Measurements from ENCODE around the gene TEKTIP1. TPM values are rescaled to one million over a fixed set of nuclear protein-coding genes. Genes with fewer than 3 reads are reported as not detected.
"Not testable (repeated sequence)": the region's sequence is repeated elsewhere in the genome, so short reads cannot be mapped to it uniquely, and the experiment has no call there.

Gene TEKTIP1
- total RNA-seq, 1 donor, result 0.84 TPM

GRCh38 chr19:3527238-3527910 is 11.6 kb upstream of the TEKTIP1 start:
- Histone ChIP-seq H3K9me3 (ENCODE audit: low read depth, low read length) (no peaks in the 10 kb centered on the region), H3K4me3 (ENCODE audit: low read length) (no peak overlapping the region), H3K4me1 (ENCODE audit: insufficient read depth, low read length) (no peaks in the 10 kb centered on the region), H3K27me3 (ENCODE audit: insufficient read depth, low read length) (no peaks in the 10 kb centered on the region)

DNA sequence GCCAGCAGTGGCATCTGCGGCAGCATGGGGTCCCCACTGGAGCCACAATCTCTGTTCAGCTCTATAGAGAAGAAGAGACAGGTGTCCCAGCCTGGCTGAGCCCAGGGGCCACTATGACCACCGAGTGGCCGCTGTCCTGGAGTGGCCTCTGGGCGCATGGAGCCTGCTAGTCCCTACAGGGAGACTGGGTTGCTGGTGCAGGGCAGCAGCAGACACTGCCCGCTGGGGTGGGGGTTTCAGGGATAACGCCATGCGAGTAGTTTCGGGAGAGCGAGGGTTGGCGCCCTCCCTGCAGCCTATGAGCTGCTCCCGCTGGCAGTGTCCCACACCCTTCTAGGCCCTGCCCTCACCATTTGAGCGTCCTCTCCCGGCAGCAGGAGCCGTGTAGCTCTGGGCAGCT is 10.9 kb upstream of the TEKTIP1 start:
- H3K27me3 ChIP-seq (ENCODE audit: insufficient read depth, low read length), result no peaks in the 10 kb centered on the region
- H3K9me3 ChIP-seq (ENCODE audit: low read depth, low read length), result no peaks in the 10 kb centered on the region
- H3K4me3 ChIP-seq (ENCODE audit: low read length), result no peak overlapping the region
- H3K4me1 ChIP-seq (ENCODE audit: insufficient read depth, low read length), result no peaks in the 10 kb centered on the region

GRCh38 chr19:3528539-3529211 is 10.3 kb upstream of the TEKTIP1 start:
- no peak overlapping the region for H3K4me3 ChIP-seq (ENCODE audit: low read length)
- H3K27me3 ChIP-seq (ENCODE audit: insufficient read depth, low read length), result no peaks in the 10 kb centered on the region

GRCh38 chr19:3529299-3529698 is 9.7 kb upstream of the TEKTIP1 start:
- not testable (repeated sequence) for H3K9me3 ChIP-seq (ENCODE audit: low read depth, low read length); H3K27me3 ChIP-seq (ENCODE audit: insufficient read depth, low read length); H3K4me1 ChIP-seq (ENCODE audit: insufficient read depth, low read length); H3K4me3 ChIP-seq (ENCODE audit: low read length)

More at GRCh38 chr19:3528539-3529211, 10.3 kb upstream of the TEKTIP1 start:
- Histone ChIP-seq H3K4me1 (ENCODE audit: insufficient read depth, low read length) (no peaks in the 10 kb centered on the region), H3K9me3 (ENCODE audit: low read depth, low read length) (no peaks in the 10 kb centered on the region)

DNA sequence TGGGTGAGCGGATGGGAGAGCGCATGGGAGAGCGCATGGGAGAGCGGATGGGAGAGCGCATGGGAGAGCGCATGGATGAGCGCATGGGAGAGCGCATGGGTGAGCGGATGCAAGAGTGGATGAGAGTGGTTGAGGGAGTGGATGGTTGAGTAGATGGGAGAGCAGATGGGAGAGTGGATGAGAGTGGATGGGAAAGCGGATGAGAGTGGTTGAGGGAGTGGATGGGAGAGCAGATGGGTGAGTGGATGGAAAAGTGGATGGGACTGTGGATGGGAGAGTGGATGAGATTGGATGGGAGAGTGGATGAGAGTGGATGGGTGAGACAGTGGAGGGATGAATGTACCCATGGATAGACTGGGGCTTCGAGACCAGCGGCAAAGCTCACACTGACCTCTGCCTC is 8.6 kb upstream of the TEKTIP1 start:
- no peak overlapping the region for H3K4me3 ChIP-seq (ENCODE audit: low read length)
- H3K27me3 ChIP-seq (ENCODE audit: insufficient read depth, low read length), result no peaks in the 10 kb centered on the region
- no peaks in the 10 kb centered on the region for H3K9me3 ChIP-seq (ENCODE audit: low read depth, low read length)
- no peaks in the 10 kb centered on the region for H3K4me1 ChIP-seq (ENCODE audit: insufficient read depth, low read length)

DNA sequence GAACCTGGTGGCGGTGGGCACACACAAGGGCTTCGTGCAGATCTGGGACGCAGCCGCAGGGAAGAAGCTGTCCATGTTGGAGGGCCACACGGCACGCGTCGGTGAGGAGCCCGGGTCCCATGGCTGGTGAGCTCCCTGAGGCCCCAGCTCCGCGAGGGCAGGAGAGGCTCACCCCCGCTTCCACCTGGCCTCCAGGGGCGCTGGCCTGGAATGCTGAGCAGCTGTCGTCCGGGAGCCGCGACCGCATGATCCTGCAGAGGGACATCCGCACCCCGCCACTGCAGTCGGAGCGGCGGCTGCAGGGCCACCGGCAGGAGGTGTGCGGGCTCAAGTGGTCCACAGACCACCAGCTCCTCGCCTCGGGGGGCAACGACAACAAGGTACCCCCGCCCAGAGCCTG is 7.3 kb upstream of the TEKTIP1 start:
- Histone ChIP-seq H3K4me1 (ENCODE audit: insufficient read depth, low read length) (no peaks in the 10 kb centered on the region), H3K27me3 (ENCODE audit: insufficient read depth, low read length) (no peaks in the 10 kb centered on the region), H3K4me3 (ENCODE audit: low read length) (no peak overlapping the region), H3K9me3 (ENCODE audit: low read depth, low read length) (no peaks in the 10 kb centered on the region)

GRCh38 chr19:3532154-3532786 is 6.7 kb upstream of the TEKTIP1 start:
- Histone ChIP-seq H3K4me1 (ENCODE audit: insufficient read depth, low read length) (no peaks in the 10 kb centered on the region), H3K27me3 (ENCODE audit: insufficient read depth, low read length) (no peaks in the 10 kb centered on the region), H3K9me3 (ENCODE audit: low read depth, low read length) (no peaks in the 10 kb centered on the region), H3K4me3 (ENCODE audit: low read length) (no peak overlapping the region)

- H3K4me1 ChIP-seq (ENCODE audit: insufficient read depth, low read length), result no peaks in the 10 kb centered on the region
- H3K27me3 ChIP-seq (ENCODE audit: insufficient read depth, low read length), result no peaks in the 10 kb centered on the region
- H3K4me3 ChIP-seq (ENCODE audit: low read length), result no peak overlapping the region
These were observed 5.9 kb upstream of the TEKTIP1 start for GRCh38 chr19:3533033-3533432.

DNA sequence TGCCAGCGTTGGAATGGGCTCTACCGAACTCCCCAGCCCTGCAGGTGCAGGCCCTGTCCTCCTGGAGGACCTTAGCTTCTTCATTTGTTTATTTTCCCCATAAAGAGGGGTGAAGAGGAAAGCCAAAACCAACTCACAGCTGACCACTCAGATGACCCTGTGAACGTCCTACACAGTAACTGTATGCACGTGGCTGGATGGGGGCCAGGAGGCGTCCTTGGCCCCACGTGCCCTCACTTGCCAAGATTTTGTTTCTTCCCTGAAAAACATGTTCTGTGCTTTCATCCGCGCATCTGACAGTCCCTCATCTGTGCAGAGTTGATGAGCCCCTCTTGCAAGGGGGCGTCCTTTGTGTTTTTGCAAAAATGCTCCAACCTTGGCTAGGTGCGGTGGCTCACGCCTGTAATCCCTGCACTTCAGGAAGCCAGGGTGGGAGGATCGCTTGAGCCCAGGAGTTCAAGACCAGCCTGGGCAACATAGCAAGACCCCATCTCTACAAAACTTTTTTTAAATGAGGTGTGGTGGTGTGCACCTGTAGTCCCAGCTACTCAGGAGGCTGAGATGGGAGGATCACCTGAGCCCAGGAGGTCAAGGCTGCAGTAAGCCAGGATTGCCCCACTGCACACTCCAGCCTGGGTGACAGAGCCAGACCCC is 5.3 kb upstream of the TEKTIP1 start:
- Histone ChIP-seq H3K4me3 (ENCODE audit: low read length) (no peak overlapping the region), H3K9me3 (ENCODE audit: low read depth, low read length) (no peaks in the 10 kb centered on the region), H3K4me1 (ENCODE audit: insufficient read depth, low read length) (no peaks in the 10 kb centered on the region)

More at GRCh38 chr19:3533033-3533432, 5.9 kb upstream of the TEKTIP1 start:
- no peaks in the 10 kb centered on the region for H3K9me3 ChIP-seq (ENCODE audit: low read depth, low read length)

GRCh38 chr19:3534375-3535234 is 4.4 kb upstream of the TEKTIP1 start:
- H3K9me3 ChIP-seq (ENCODE audit: low read depth, low read length), result no peaks in the 10 kb centered on the region
- no peak overlapping the region for H3K4me3 ChIP-seq (ENCODE audit: low read length)
- H3K27me3 ChIP-seq (ENCODE audit: insufficient read depth, low read length), result no peaks in the 10 kb centered on the region
- no peaks in the 10 kb centered on the region for H3K4me1 ChIP-seq (ENCODE audit: insufficient read depth, low read length)

More for the DNA sequence above, 5.3 kb upstream of the TEKTIP1 start:
- no peaks in the 10 kb centered on the region for H3K27me3 ChIP-seq (ENCODE audit: insufficient read depth, low read length)

GRCh38 chr19:3535235-3535535 is 3.8 kb upstream of the TEKTIP1 start:
- H3K9me3 ChIP-seq (ENCODE audit: low read depth, low read length), result no peaks in the 10 kb centered on the region
- H3K27me3 ChIP-seq (ENCODE audit: insufficient read depth, low read length), result no peaks in the 10 kb centered on the region
- no peak overlapping the region for H3K4me3 ChIP-seq (ENCODE audit: low read length)
- H3K4me1 ChIP-seq (ENCODE audit: insufficient read depth, low read length), result no peaks in the 10 kb centered on the region

- no peak overlapping the region for H3K4me3 ChIP-seq (ENCODE audit: low read length)
- no peaks in the 10 kb centered on the region for H3K4me1 ChIP-seq (ENCODE audit: insufficient read depth, low read length)
- no peaks in the 10 kb centered on the region for H3K27me3 ChIP-seq (ENCODE audit: insufficient read depth, low read length)
- no peaks in the 10 kb centered on the region for H3K9me3 ChIP-seq (ENCODE audit: low read depth, low read length)
These were observed 3.4 kb upstream of the TEKTIP1 start for GRCh38 chr19:3535563-3535965.

DNA sequence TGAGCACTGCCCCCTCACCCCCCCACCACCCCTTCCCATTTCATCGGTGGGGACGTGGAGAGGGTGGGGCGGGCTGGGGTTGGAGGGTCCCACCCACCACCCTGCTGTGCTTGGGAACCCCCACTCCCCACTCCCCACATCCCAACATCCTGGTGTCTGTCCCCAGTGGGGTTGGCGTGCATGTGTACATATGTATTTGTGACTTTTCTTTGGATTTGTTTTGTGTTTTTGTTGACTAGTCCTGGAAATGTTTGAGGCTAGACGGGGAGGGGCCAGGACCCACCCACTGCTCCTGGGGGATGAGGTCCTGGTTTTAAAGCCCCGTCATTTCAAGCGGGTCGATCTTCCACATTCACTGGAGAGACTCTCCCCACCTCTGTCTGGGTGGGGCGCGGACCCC is 3.0 kb upstream of the TEKTIP1 start:
- Histone ChIP-seq H3K27me3 (ENCODE audit: insufficient read depth, low read length) (no peaks in the 10 kb centered on the region), H3K9me3 (ENCODE audit: low read depth, low read length) (no peaks in the 10 kb centered on the region), H3K4me1 (ENCODE audit: insufficient read depth, low read length) (no peaks in the 10 kb centered on the region), H3K4me3 (ENCODE audit: low read length) (no peak overlapping the region)

GRCh38 chr19:3536429-3537100 is 2.4 kb upstream of the TEKTIP1 start:
- H3K4me1 ChIP-seq (ENCODE audit: insufficient read depth, low read length), result no peaks in the 10 kb centered on the region
- no peak overlapping the region for H3K4me3 ChIP-seq (ENCODE audit: low read length)
- H3K9me3 ChIP-seq (ENCODE audit: low read depth, low read length), result no peaks in the 10 kb centered on the region
- H3K27me3 ChIP-seq (ENCODE audit: insufficient read depth, low read length), result no peaks in the 10 kb centered on the region
